ENCODE data around the gene VAV2.
A peak's percentile ranks its signal among the peaks of the same experiment; 100 is the strongest.

Gene VAV2

DNA sequence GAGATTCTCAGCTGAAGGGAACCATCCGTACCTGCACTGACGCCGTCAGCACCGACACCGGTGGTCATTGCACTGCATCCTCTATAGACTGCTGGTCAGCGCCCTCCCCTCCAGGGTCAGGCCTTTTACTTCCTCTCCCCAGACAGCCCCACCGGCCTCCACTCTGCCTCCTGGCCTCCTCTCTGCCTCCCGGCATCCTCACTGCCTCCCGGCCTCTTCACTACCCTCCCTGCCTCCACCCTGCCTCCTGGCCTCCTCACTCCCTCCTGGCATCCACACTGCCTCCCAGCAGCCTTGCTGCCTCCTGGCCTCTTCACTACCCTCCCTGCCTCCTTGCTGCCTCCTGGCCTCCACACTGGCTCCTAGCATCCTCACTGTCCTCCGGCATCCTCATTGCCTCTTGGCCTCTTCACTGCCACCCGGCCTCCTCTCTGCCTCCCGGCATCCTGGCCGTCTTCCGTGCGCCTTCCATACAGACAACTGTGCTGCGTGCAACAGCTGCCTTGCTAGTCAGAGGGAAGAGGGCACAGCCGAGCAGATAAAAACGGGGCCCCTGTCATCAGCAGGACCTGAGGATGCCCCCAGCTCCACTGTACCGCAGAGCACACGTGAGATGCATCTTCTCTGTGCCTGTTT is 62.0 kb downstream of the VAV2 start:
- peaks cover 56% of the 10 kb centered on the region for H3K4me1 Mint-ChIP-seq
- peaks cover 36% of the 10 kb centered on the region for H3K36me3 Mint-ChIP-seq (ENCODE audit: low read depth)

DNA sequence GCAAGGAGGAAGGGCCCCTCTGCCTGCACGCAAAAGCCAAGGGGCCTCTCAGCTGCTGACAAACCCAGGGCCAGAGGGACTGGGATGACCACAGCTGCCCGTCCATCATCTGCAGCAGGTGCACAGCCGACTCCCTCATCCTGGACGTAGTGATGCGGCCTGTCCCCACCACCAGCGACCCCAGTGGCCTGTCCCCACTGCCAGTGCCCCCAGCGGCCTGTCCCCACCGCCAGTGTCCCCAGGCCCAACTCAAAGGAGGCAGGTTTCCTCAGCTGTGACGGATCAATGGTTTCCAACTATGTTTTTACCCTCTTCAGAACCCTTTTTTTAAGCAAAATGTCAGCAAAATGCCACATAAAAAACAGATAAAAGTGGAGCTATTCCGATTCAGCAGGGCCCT is 62.5 kb downstream of the VAV2 start:
- Mint-ChIP-seq H3K9me3 (peaks cover 6% of the 10 kb centered on the region), H3K4me3 (no peak overlapping the region), H3K4me1 (peaks cover 55% of the 10 kb centered on the region), H3K36me3 (ENCODE audit: low read depth) (peaks cover 38% of the 10 kb centered on the region), H3K27me3 (ENCODE audit: low read depth, poor library complexity) (peaks cover 7% of the 10 kb centered on the region), H3K27ac (no peak overlapping the region)
- TF ChIP-seq, protein P1, sequence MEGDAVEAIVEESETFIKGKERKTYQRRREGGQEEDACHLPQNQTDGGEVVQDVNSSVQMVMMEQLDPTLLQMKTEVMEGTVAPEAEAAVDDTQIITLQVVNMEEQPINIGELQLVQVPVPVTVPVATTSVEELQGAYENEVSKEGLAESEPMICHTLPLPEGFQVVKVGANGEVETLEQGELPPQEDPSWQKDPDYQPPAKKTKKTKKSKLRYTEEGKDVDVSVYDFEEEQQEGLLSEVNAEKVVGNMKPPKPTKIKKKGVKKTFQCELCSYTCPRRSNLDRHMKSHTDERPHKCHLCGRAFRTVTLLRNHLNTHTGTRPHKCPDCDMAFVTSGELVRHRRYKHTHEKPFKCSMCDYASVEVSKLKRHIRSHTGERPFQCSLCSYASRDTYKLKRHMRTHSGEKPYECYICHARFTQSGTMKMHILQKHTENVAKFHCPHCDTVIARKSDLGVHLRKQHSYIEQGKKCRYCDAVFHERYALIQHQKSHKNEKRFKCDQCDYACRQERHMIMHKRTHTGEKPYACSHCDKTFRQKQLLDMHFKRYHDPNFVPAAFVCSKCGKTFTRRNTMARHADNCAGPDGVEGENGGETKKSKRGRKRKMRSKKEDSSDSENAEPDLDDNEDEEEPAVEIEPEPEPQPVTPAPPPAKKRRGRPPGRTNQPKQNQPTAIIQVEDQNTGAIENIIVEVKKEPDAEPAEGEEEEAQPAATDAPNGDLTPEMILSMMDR (IDR thresholded peaks at IDR 0.05) = no peak
- DNase-seq = no peak

More for the DNA sequence above, 62.0 kb downstream of the VAV2 start:
- no peak for DNase-seq
- Mint-ChIP-seq H3K27ac (no peak overlapping the region), H3K4me3 (no peak overlapping the region), H3K27me3 (ENCODE audit: low read depth, poor library complexity) (peaks cover 7% of the 10 kb centered on the region), H3K9me3 (peaks cover 6% of the 10 kb centered on the region)
- TF ChIP-seq, protein P1 (IDR thresholded peaks at IDR 0.05) = no peak

DNA sequence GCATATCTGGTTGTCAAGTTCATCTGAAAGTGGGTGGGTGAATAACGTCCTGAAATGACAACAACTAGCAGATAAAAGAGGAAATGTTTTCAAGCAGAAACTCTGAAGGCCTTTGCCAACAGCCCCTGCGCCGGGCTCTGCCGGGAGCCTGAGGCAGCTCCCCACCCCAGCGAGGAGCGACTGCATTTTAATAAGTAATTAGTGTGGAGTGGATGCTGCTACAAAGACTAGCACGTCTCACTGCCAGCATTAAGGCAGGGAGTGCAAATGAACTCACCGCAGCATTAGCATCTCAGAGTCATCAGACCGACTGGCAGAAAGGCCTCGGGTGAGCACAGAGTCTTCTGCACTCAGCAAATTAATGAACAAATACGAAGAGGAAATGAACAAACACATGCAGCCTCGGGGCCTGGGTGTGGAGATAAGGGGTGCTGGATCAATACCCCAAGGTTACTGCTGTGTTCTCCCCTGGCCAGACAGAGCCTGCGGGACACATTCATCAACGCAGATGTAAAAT is 63.8 kb downstream of the VAV2 start:
- H3K9me3 Mint-ChIP-seq = peaks cover 3% of the 10 kb centered on the region
- TF ChIP-seq, protein P1 (IDR thresholded peaks at IDR 0.05) = no peak
- H3K4me1 Mint-ChIP-seq = peaks cover 47% of the 10 kb centered on the region
- no peak overlapping the region for H3K27ac Mint-ChIP-seq
- H3K4me3 Mint-ChIP-seq = no peak overlapping the region
- H3K27me3 Mint-ChIP-seq (ENCODE audit: low read depth, poor library complexity) = peaks cover 4% of the 10 kb centered on the region
- no peak for DNase-seq
- H3K36me3 Mint-ChIP-seq (ENCODE audit: low read depth) = peaks cover 29% of the 10 kb centered on the region

DNA sequence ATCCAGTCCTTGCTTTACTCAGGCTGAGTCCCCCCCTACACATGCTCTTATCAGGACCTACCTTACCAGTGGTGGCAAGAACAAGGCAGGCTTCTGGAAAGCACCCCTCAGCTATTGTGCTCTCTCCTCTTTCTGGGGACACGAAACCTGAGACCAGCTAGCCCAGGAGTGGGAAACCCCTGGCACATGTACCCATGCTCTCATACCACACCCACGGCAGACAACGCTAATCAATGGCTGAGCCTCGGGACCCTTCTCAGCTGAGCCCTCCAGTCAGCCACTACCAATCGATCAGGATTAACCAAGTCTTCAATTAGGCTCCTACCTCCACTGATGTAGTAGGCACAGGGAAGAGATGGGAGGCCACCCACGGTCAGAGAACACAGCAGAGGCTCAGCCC is 65.1 kb downstream of the VAV2 start:
- peak overlapping the region; percentile 42 for H3K27ac Mint-ChIP-seq
- peaks cover 35% of the 10 kb centered on the region for H3K36me3 Mint-ChIP-seq (ENCODE audit: low read depth)
- TF ChIP-seq, protein P1 (IDR thresholded peaks at IDR 0.05) = no peak
- no peak for DNase-seq
- H3K4me3 Mint-ChIP-seq = no peak overlapping the region
- peaks cover 3% of the 10 kb centered on the region for H3K9me3 Mint-ChIP-seq
- peaks cover 3% of the 10 kb centered on the region for H3K27me3 Mint-ChIP-seq (ENCODE audit: low read depth, poor library complexity)
- H3K4me1 Mint-ChIP-seq = peaks cover 40% of the 10 kb centered on the region

DNA sequence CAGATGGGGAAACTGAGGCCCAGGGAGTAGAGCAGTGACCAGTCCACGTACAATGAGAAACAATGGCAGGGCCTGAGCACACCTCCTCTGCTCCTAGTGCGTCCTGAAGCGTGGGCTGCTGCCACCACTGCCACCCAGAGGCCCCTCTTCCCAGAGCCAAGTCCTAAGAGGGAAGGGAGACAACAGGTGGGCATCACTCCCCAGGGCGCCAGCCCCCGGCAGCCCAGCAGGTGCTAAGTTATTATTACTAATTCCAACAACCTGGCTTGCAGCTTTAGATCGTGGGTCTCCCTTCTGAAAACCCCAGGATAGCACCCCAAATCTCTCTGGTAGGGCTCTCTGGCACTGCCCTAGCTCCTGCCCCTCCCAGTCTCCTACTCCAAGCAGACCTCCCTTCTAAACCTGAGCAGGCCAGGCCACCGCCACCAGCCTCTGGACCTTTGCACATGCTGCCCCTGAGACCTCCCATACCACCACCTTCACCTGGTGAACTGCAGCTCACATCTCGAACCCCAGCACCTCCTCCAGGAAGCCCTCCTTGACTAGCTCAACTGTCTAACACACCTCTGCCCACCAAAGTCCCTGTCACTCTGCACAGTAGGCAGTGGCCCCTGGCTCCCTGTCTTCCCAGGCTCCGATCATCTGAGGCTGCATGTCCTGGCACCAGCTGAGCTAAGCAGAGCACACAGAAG is 65.8 kb downstream of the VAV2 start:
- no peak for DNase-seq
- Mint-ChIP-seq H3K4me3 (no peak overlapping the region), H3K9me3 (peaks cover 3% of the 10 kb centered on the region), H3K27me3 (ENCODE audit: low read depth, poor library complexity) (peaks cover 3% of the 10 kb centered on the region), H3K27ac (no peak overlapping the region), H3K4me1 (peaks cover 32% of the 10 kb centered on the region), H3K36me3 (ENCODE audit: low read depth) (peaks cover 35% of the 10 kb centered on the region)
- TF ChIP-seq, protein P1 (IDR thresholded peaks at IDR 0.05) = no peak
